Measurements from ENCODE around the gene FHDC1.

The FHDC1 gene

DNA sequence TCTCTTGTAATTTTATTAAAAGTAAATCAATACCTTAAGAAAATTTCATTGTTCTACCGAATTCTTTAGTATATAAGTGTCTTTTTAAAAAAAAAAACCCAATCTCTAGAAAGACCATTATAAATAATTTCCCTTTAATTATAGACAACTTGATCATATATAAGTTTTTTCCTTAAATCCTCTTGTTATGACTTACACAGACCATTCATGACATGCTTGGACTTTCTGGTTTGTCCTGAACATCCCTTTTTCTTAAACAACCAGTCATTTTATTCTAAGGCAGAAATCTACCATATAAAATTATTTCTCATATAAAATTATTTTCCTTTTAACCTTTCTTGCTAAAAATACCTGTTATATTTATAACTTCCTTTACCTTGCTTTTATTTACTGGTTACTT, 15.4 kb upstream of the FHDC1 start:
- no peaks in the 10 kb centered on the region for H3K27me3 ChIP-seq (ENCODE audit: control insufficient read depth, low read length)
- H3K36me3 ChIP-seq (ENCODE audit: control insufficient read depth, low read length) = no peaks in the 10 kb centered on the region
- no peak overlapping the region for H3K4me2 ChIP-seq (ENCODE audit: low read length)
- no peaks in the 10 kb centered on the region for H3K4me1 ChIP-seq (ENCODE audit: control insufficient read depth, low read length)
- no peaks in the 10 kb centered on the region for H4K20me1 ChIP-seq (ENCODE audit: control insufficient read depth, insufficient read depth, low read depth, low read length)
- H3K9me2 ChIP-seq (replicated peaks; ENCODE audit: control insufficient read depth, low read length) = no peaks in the 10 kb centered on the region
- H3K9me3 ChIP-seq (ENCODE audit: control insufficient read depth, insufficient read depth, low read length) = peaks cover 10% of the 10 kb centered on the region
- no peak overlapping the region for H3K4me3 ChIP-seq (ENCODE audit: low read length)
- TF ChIP-seq, protein P1, sequence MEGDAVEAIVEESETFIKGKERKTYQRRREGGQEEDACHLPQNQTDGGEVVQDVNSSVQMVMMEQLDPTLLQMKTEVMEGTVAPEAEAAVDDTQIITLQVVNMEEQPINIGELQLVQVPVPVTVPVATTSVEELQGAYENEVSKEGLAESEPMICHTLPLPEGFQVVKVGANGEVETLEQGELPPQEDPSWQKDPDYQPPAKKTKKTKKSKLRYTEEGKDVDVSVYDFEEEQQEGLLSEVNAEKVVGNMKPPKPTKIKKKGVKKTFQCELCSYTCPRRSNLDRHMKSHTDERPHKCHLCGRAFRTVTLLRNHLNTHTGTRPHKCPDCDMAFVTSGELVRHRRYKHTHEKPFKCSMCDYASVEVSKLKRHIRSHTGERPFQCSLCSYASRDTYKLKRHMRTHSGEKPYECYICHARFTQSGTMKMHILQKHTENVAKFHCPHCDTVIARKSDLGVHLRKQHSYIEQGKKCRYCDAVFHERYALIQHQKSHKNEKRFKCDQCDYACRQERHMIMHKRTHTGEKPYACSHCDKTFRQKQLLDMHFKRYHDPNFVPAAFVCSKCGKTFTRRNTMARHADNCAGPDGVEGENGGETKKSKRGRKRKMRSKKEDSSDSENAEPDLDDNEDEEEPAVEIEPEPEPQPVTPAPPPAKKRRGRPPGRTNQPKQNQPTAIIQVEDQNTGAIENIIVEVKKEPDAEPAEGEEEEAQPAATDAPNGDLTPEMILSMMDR (IDR thresholded peaks at IDR 0.05; ENCODE audit: low read depth, low read length, poor library complexity, severe bottlenecking) = no peak
- TF ChIP-seq EZH2phosphoT487 (IDR thresholded peaks at IDR 0.05; ENCODE audit: borderline replicate concordance, low read length) = no peak
- H3K27ac ChIP-seq (ENCODE audit: low read depth, low read length) = no peak overlapping the region
- no peaks in the 10 kb centered on the region for H3K79me2 ChIP-seq (ENCODE audit: control insufficient read depth, low read length)
- no peaks in the 10 kb centered on the region for H3F3A ChIP-seq (ENCODE audit: control insufficient read depth, insufficient read depth)

DNA sequence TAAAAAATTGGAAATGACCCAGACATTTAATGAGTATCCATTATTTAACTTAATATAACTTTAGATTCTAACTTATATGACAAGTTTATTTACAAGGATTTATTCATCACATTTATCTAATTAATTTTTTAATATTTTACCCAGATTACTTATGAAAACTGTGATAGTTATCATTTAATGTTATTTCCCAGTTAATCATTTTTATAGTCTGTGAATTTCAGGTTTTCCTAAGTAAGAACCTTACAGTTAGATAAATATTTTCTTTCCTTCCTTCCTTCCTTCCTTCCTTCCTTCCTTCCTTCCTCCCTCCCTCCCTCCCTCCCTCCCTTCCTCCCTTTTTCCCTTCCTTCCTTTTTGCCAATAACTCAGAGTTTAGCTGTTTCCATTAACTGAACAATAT, 14.8 kb upstream of the FHDC1 start:
- H3K79me2 ChIP-seq (ENCODE audit: control insufficient read depth, low read length) = no peaks in the 10 kb centered on the region
- H3K4me1 ChIP-seq (ENCODE audit: control insufficient read depth, low read length) = no peaks in the 10 kb centered on the region
- no peaks in the 10 kb centered on the region for H3K36me3 ChIP-seq (ENCODE audit: control insufficient read depth, low read length)
- H3F3A ChIP-seq (ENCODE audit: control insufficient read depth, insufficient read depth) = no peaks in the 10 kb centered on the region
- no peaks in the 10 kb centered on the region for H3K9me2 ChIP-seq (replicated peaks; ENCODE audit: control insufficient read depth, low read length)
- peaks cover 10% of the 10 kb centered on the region for H3K9me3 ChIP-seq (ENCODE audit: control insufficient read depth, insufficient read depth, low read length)
- TF ChIP-seq, protein P1 (IDR thresholded peaks at IDR 0.05; ENCODE audit: low read depth, low read length, poor library complexity, severe bottlenecking) = no peak
- TF ChIP-seq EZH2phosphoT487 (IDR thresholded peaks at IDR 0.05; ENCODE audit: borderline replicate concordance, low read length) = no peak
- no peaks in the 10 kb centered on the region for H4K20me1 ChIP-seq (ENCODE audit: control insufficient read depth, insufficient read depth, low read depth, low read length)
- no peak overlapping the region for H3K27ac ChIP-seq (ENCODE audit: low read depth, low read length)
- H3K27me3 ChIP-seq (ENCODE audit: control insufficient read depth, low read length) = no peaks in the 10 kb centered on the region
- no peak overlapping the region for H3K4me2 ChIP-seq (ENCODE audit: low read length)
- no peak overlapping the region for H3K4me3 ChIP-seq (ENCODE audit: low read length)

DNA sequence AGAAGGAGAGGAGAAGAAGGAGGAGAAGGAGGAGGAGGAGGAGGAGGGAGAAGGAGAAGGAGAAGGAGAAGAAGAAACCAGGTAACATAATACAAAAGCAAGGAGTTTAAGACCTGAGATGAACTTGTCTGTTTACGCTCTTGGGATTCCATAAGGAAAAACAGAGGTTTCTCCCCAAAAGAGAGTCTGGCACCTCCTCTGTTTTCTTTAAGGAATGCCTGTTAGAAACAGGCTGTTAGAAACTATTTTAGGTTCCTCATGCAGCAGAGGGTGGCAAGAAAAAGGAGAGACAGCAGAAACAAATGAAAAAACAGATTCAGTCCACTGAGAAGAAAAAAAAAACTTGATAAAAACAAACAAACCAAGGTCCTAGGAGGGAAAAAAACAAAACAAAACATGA, 10.3 kb upstream of the FHDC1 start:
- no peaks in the 10 kb centered on the region for H3K9me3 ChIP-seq (ENCODE audit: control insufficient read depth, insufficient read depth, low read length)
- H3K9me2 ChIP-seq (replicated peaks; ENCODE audit: control insufficient read depth, low read length) = no peaks in the 10 kb centered on the region
- no peaks in the 10 kb centered on the region for H3F3A ChIP-seq (ENCODE audit: control insufficient read depth, insufficient read depth)
- TF ChIP-seq EZH2phosphoT487 (IDR thresholded peaks at IDR 0.05; ENCODE audit: borderline replicate concordance, low read length) = no peak
- TF ChIP-seq, protein P1 (IDR thresholded peaks at IDR 0.05; ENCODE audit: low read depth, low read length, poor library complexity, severe bottlenecking) = no peak
- no peaks in the 10 kb centered on the region for H3K79me2 ChIP-seq (ENCODE audit: control insufficient read depth, low read length)
- peaks cover 17% of the 10 kb centered on the region for H3K27me3 ChIP-seq (ENCODE audit: control insufficient read depth, low read length)
- no peaks in the 10 kb centered on the region for H3K36me3 ChIP-seq (ENCODE audit: control insufficient read depth, low read length)
- H3K4me1 ChIP-seq (ENCODE audit: control insufficient read depth, low read length) = no peaks in the 10 kb centered on the region
- no peaks in the 10 kb centered on the region for H4K20me1 ChIP-seq (ENCODE audit: control insufficient read depth, insufficient read depth, low read depth, low read length)
- H3K4me2 ChIP-seq (ENCODE audit: low read length) = no peak overlapping the region
- no peak overlapping the region for H3K4me3 ChIP-seq (ENCODE audit: low read length)
- H3K27ac ChIP-seq (ENCODE audit: low read depth, low read length) = no peak overlapping the region

DNA sequence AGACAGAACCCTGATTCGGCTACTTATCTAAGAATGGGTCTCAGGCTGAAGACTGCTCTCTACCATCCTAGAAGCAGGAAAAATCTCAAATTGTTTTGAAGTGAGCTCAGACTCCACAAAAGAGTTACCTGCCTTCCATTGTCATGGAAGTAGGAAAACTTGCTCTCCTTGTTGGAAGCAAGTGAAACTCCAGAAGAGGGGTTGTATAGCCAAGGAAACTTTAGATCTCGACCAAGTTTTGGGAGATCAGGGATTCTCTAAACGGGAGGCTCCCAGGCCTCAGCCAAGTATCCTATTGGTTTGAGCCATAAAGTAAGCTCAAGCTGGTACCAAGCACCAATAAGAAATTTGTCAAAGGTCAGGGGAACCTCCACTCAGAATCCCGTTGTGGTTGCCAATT, 9.2 kb upstream of the FHDC1 start:
- Histone ChIP-seq H3K9me3 (ENCODE audit: control insufficient read depth, insufficient read depth, low read length) (no peaks in the 10 kb centered on the region), H3K9me2 (replicated peaks; ENCODE audit: control insufficient read depth, low read length) (no peaks in the 10 kb centered on the region), H3K4me2 (ENCODE audit: low read length) (no peak overlapping the region), H3K27me3 (ENCODE audit: control insufficient read depth, low read length) (peaks cover 23% of the 10 kb centered on the region), H3K79me2 (ENCODE audit: control insufficient read depth, low read length) (no peaks in the 10 kb centered on the region), H3F3A (ENCODE audit: control insufficient read depth, insufficient read depth) (no peaks in the 10 kb centered on the region), H3K27ac (ENCODE audit: low read depth, low read length) (no peak overlapping the region), H4K20me1 (ENCODE audit: control insufficient read depth, insufficient read depth, low read depth, low read length) (no peaks in the 10 kb centered on the region), H3K36me3 (ENCODE audit: control insufficient read depth, low read length) (no peaks in the 10 kb centered on the region), H3K4me3 (ENCODE audit: low read length) (no peak overlapping the region), H3K4me1 (ENCODE audit: control insufficient read depth, low read length) (no peaks in the 10 kb centered on the region)
- TF ChIP-seq, protein P1 (IDR thresholded peaks at IDR 0.05; ENCODE audit: low read depth, low read length, poor library complexity, severe bottlenecking) = no peak
- TF ChIP-seq EZH2phosphoT487 (IDR thresholded peaks at IDR 0.05; ENCODE audit: borderline replicate concordance, low read length) = no peak
